Liver (tissue), 3 donors: ENCODE measurements around the gene MAPRE2.

Experiments used
- CTCF ChIP-seq: fragments of 150-350 bp; IDR thresholded peaks from 2 replicates; pipeline ENCODE4 v1.5.1; 2017; ENCODE audit warnings: improper control_type of control experiment, low read depth, low read length; ENCODE audit not compliant: missing input control
- EGR1 ChIP-seq, 2 donors: IDR thresholded peaks; 2 replicates each; pipeline ENCODE4 v1.6.1; 2016 to 2018; ENCODE audit warnings: antibody characterized with exemption in 2 of 2, low read depth in 2 of 2
- GABPA ChIP-seq, 2 donors: IDR thresholded peaks in 1 of 2; conservative IDR thresholded peaks in 1 of 2; 2 replicates each; pipeline ENCODE4 v1.6.1; 2016; ENCODE audit warnings: antibody characterized with exemption in 2 of 2, mild to moderate bottlenecking in 1 of 2, moderate library complexity in 1 of 2
- HNF4A ChIP-seq, 2 donors: conservative IDR thresholded peaks; 2 replicates each; pipeline ENCODE4 v1.6.1; 2016; ENCODE audit warnings: antibody characterized with exemption in 2 of 2, mild to moderate bottlenecking in 2 of 2
- MAX ChIP-seq: IDR thresholded peaks from 2 replicates; pipeline ENCODE4 v1.6.1; 2016; ENCODE audit warnings: antibody characterized with exemption
- RAD21 ChIP-seq, 2 donors: IDR thresholded peaks; 2 replicates each; pipeline ENCODE4 v1.6.1; 2016; ENCODE audit warnings: antibody characterized with exemption in 2 of 2, mild to moderate bottlenecking in 2 of 2
- REST ChIP-seq: IDR thresholded peaks from 2 replicates; pipeline ENCODE4 v1.6.1; 2016; ENCODE audit warnings: antibody characterized with exemption, mild to moderate bottlenecking
- RXRA ChIP-seq, 2 donors: IDR thresholded peaks; 2 replicates each; pipeline ENCODE4 v1.6.1; 2017 to 2018; ENCODE audit warnings: antibody characterized with exemption in 2 of 2, mild to moderate bottlenecking in 1 of 2
- SP1 ChIP-seq: IDR thresholded peaks from 2 replicates; pipeline ENCODE4 v1.6.1; 2018; ENCODE audit warnings: antibody characterized with exemption, mild to moderate bottlenecking
- TAF1 ChIP-seq: conservative IDR thresholded peaks from 2 replicates; pipeline ENCODE4 v1.6.1; 2016; ENCODE audit warnings: antibody characterized with exemption, mild to moderate bottlenecking
- ZBTB33 ChIP-seq: IDR thresholded peaks from 2 replicates; pipeline ENCODE4 v1.6.1; 2016; ENCODE audit warnings: antibody characterized with exemption
- TF ChIP-seq, protein P1 (sequence below): IDR thresholded peaks from 2 replicates; pipeline ENCODE4 v1.6.1; 2016; ENCODE audit warnings: antibody characterized with exemption
- donor health status: healthy.
- donor health status: healthy.

DNA sequence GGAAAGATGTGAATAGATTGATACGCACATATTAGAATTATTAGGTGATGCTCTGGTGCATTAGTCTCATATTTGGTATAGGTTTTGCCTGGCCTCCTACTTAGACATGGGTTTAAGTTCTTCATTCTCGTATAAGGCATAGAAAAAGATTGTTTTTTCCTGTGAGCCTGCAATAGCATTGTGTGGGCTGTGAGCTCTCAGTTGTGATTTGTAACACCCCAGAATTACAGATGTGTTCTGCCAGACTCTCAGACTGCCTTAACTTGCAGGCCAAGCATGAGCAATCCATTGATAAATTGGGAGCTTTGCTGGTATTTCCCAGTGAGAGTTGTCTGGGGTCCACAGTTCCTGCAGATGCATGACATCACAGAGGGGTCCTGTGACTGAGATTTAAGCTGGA is 95.7 kb downstream of the MAPRE2 start:
- TF ChIP-seq TAF1 = no peak
- TF ChIP-seq REST = no peak
- TF ChIP-seq CTCF = no peak
- no peak for TF ChIP-seq RXRA (IDR thresholded peaks at IDR 0.05)
- TF ChIP-seq SP1 = no peak
- no peak for TF ChIP-seq EGR1 (IDR thresholded peaks at IDR 0.05; ENCODE audit: low read depth in 2 of 2)
- TF ChIP-seq RAD21 (IDR thresholded peaks at IDR 0.05) = no peak
- TF ChIP-seq, protein P1, sequence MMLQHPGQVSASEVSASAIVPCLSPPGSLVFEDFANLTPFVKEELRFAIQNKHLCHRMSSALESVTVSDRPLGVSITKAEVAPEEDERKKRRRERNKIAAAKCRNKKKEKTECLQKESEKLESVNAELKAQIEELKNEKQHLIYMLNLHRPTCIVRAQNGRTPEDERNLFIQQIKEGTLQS = no peak
- TF ChIP-seq MAX = no peak
- TF ChIP-seq ZBTB33 = no peak
- no peak for TF ChIP-seq GABPA (IDR thresholded peaks at IDR 0.05 in 1 of 2, conservative IDR thresholded peaks at IDR 0.05 in 1 of 2)
- no peak for TF ChIP-seq HNF4A (conservative IDR thresholded peaks at IDR 0.05)
